NCI-H748 (cell line): ENCODE measurements around the gene FRMD3.
A peak's percentile ranks its signal among the peaks of the same experiment; 100 is the strongest.

Experiments used
- DNase-seq: peaks from one replicate; lab custom pipeline; 2025; ENCODE audit not compliant: unreplicated experiment; lab: John Stamatoyannopoulos, UW

Gene FRMD3

GRCh38 chr9:83294816-83295215, 243.4 kb downstream of the FRMD3 start:
- DNase-seq: no peak

- no peak for DNase-seq
Measured at GRCh38 chr9:83291196-83291595, 247.0 kb downstream of the FRMD3 start.

- no peak for DNase-seq
Measured at GRCh38 chr9:83290692-83291091, 247.5 kb downstream of the FRMD3 start.

- DNase-seq: no peak
Measured at GRCh38 chr9:83287021-83287420, 251.2 kb downstream of the FRMD3 start.

GRCh38 chr9:83285445-83286225, 252.6 kb downstream of the FRMD3 start:
- DNase-seq: no peak

GRCh38 chr9:83284746-83285145, 253.5 kb downstream of the FRMD3 start:
- DNase-seq: no peak

- DNase-seq: no peak
Measured at GRCh38 chr9:83283528-83283927, 254.7 kb downstream of the FRMD3 start.

- no peak for DNase-seq
Measured at GRCh38 chr9:83281306-83282255, 256.6 kb downstream of the FRMD3 start.

GRCh38 chr9:83280790-83281189, 257.4 kb downstream of the FRMD3 start:
- no peak for DNase-seq

- no peak for DNase-seq
Measured at GRCh38 chr9:83280268-83280667, 257.9 kb downstream of the FRMD3 start.

GRCh38 chr9:83274787-83275186, 263.4 kb downstream of the FRMD3 start:
- peak; percentile 17 for DNase-seq

GRCh38 chr9:83271665-83272071, 266.5 kb downstream of the FRMD3 start:
- no peak for DNase-seq

GRCh38 chr9:83270116-83270515, 268.1 kb downstream of the FRMD3 start:
- DNase-seq: no peak

GRCh38 chr9:83267741-83268140, 270.5 kb downstream of the FRMD3 start:
- DNase-seq: no peak

- DNase-seq: no peak
Measured at GRCh38 chr9:83266666-83267496, 271.3 kb downstream of the FRMD3 start.

GRCh38 chr9:83266331-83266665, 271.9 kb downstream of the FRMD3 start:
- no peak for DNase-seq

- DNase-seq: no peak
Measured at GRCh38 chr9:83264315-83264714, 273.9 kb downstream of the FRMD3 start.

GRCh38 chr9:83259558-83259957, 278.6 kb downstream of the FRMD3 start:
- DNase-seq: no peak

GRCh38 chr9:83257937-83258891, 280.0 kb downstream of the FRMD3 start:
- no peak for DNase-seq

GRCh38 chr9:83247732-83248131, 290.5 kb downstream of the FRMD3 start:
- no peak for DNase-seq
